ENCODE measurements around the gene MORN1. TPM values are rescaled to one million over a fixed set of nuclear protein-coding genes. Genes with fewer than 3 reads are reported as not detected.

MORN1 gene
- total RNA-seq, 1 donor = 13.4 TPM

DNA sequence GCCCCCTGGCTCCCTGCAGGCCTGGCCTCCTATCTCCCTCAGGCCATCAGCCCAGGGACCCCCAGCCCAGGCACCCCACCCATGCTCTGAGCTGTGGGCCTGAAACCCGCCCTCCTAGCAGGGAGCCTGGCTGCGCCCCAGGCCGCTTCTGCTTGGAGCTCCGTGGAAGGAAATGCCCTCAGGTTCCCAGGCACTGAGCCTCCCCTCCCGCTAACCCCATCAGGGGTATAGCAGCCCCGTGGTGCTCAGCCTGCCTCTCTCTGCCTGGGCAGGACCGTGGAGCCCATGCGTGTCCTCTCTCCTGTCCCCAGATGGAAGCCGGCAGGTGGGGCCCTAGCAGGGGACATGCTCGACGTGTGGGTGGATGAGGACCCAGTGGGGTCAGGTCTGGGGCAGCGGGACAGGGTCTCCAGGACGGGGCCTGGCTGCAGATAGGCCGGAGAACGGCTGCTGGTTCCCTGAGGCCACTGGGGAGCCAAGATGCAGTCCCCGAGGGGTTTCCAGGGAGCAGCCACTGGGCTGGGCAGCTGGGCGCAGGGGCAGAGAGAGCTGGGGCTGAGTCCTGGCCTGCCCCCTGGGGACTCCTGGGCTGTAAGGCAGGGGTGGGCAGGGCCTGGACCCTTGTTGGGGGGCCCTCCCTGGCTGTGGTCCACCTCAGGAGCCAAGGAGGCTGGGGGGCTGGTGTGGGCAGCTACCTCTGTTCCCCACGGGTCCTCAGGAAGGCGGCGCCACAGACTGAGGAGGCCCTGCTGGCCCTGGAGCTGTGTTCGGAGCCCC lies 75.5 kb downstream of the MORN1 start:
- Histone ChIP-seq H2AFZ (ENCODE audit: low read length) (no peak overlapping the region), H3K4me3 (ENCODE audit: insufficient read depth, low read length) (no peak overlapping the region), H3K79me2 (ENCODE audit: insufficient read depth, low read length) (peaks cover 7% of the 10 kb centered on the region), H3K36me3 (ENCODE audit: insufficient read depth, low read length) (no peaks in the 10 kb centered on the region), H3K27ac (ENCODE audit: low read depth, low read length) (peak overlapping the region; percentile 42), H3K4me1 (ENCODE audit: insufficient read depth, low read length) (peaks cover 16% of the 10 kb centered on the region), H3K4me2 (ENCODE audit: insufficient read depth, low read length) (no peak overlapping the region), H3K9me3 (ENCODE audit: low read depth, low read length) (no peaks in the 10 kb centered on the region), H3K27me3 (ENCODE audit: insufficient read depth, low read length) (no peaks in the 10 kb centered on the region), H4K20me1 (ENCODE audit: insufficient read depth, low read length) (peaks cover 3% of the 10 kb centered on the region)
- TF ChIP-seq, protein P1, sequence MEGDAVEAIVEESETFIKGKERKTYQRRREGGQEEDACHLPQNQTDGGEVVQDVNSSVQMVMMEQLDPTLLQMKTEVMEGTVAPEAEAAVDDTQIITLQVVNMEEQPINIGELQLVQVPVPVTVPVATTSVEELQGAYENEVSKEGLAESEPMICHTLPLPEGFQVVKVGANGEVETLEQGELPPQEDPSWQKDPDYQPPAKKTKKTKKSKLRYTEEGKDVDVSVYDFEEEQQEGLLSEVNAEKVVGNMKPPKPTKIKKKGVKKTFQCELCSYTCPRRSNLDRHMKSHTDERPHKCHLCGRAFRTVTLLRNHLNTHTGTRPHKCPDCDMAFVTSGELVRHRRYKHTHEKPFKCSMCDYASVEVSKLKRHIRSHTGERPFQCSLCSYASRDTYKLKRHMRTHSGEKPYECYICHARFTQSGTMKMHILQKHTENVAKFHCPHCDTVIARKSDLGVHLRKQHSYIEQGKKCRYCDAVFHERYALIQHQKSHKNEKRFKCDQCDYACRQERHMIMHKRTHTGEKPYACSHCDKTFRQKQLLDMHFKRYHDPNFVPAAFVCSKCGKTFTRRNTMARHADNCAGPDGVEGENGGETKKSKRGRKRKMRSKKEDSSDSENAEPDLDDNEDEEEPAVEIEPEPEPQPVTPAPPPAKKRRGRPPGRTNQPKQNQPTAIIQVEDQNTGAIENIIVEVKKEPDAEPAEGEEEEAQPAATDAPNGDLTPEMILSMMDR (IDR thresholded peaks at IDR 0.05; ENCODE audit: extremely low read depth, low read depth, low read length) = no peak
- peak; percentile 93 for DNase-seq (ENCODE audit: insufficient read length, low spot score, missing footprints)

DNA sequence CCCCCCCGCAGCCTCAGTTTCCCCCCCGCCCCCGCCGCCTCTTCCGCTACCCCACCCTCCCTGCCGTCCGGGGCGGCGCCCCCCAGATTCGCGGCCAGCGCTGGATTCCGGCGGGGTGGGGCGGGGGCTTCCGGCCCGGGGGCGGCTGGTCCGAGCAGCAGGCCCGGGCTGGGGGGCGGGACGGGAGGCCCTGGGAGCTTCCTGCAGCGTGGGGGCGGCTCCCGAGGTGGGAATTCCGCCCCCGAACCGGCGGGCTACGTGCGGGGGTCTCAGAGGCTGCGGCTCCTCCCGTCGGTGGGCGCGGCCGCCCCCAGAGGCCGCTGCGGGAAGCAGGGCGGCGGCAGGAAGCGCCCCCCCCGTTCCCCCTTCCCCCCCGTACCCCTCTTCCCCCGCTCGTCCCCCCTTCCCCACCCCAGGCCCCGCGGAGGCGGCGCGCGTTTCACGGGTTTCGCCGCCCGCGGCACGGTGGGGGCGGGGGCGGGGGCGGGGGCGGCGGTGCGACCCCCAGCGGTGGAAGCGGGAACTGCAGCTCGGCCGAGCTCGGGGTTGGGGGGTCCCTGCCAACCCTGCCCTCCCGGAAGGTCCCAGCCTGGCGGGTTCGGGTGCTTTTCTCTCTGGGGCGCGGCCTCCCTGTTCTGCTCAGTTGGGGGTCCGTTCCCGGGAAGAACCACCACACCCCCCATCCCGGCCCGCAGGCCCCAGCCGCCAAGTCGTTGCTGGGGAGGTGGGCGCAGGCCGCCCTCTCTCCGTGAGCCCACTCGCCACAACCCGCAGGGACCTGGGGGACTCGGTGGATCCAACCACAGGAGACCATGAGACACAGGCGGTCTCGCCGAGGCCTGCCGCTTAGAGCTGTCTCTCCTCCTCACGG lies 76.3 kb downstream of the MORN1 start:
- H3K36me3 ChIP-seq (ENCODE audit: insufficient read depth, low read length) = peaks cover 3% of the 10 kb centered on the region
- no peaks in the 10 kb centered on the region for H3K27me3 ChIP-seq (ENCODE audit: insufficient read depth, low read length)
- H3K9me3 ChIP-seq (ENCODE audit: low read depth, low read length) = no peaks in the 10 kb centered on the region
- peaks cover 13% of the 10 kb centered on the region for H3K4me1 ChIP-seq (ENCODE audit: insufficient read depth, low read length)
- H4K20me1 ChIP-seq (ENCODE audit: insufficient read depth, low read length) = peaks cover 11% of the 10 kb centered on the region
- no peak overlapping the region for H2AFZ ChIP-seq (ENCODE audit: low read length)
- H3K4me3 ChIP-seq (ENCODE audit: insufficient read depth, low read length) = peak overlapping the region; percentile 60
- TF ChIP-seq, protein P1 (IDR thresholded peaks at IDR 0.05; ENCODE audit: extremely low read depth, low read depth, low read length) = peak; percentile 31
- H3K4me2 ChIP-seq (ENCODE audit: insufficient read depth, low read length) = peak overlapping the region; percentile 68
- H3K27ac ChIP-seq (ENCODE audit: low read depth, low read length) = no peak overlapping the region
- peak; percentile 99 for DNase-seq (ENCODE audit: insufficient read length, low spot score, missing footprints)
- peaks cover 11% of the 10 kb centered on the region for H3K79me2 ChIP-seq (ENCODE audit: insufficient read depth, low read length)

DNA sequence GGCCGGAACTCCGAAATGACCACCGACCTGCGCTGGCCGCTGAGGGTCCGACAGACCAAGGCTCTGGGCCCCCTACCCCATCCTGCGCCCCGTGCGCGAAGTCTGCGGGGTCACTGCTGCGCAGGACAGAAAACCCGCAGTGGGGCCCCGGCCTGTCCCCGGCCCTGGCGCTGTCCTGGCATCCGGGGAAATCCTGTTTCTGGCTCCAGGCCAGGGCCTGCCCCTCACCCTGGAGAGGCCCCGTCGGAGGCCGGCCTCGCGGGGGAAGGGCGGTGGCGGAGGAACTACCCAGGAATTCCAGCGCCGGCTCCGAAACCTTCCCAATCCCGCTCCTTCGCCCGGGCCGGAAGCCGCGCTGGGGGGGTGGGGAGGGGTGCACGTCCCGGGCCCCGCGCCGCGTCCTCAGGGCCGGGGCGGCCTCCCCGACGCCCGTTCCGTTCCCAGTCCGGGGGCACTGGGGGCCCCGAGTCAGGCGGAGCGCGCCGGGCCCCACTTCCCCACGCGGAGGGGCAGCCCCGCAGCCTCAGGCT lies 77.0 kb downstream of the MORN1 start:
- H3K4me2 ChIP-seq (ENCODE audit: insufficient read depth, low read length) = peak overlapping the region; percentile 68
- peak overlapping the region; percentile 60 for H3K4me3 ChIP-seq (ENCODE audit: insufficient read depth, low read length)
- H3K27ac ChIP-seq (ENCODE audit: low read depth, low read length) = peak overlapping the region; percentile 41
- TF ChIP-seq, protein P1 (IDR thresholded peaks at IDR 0.05; ENCODE audit: extremely low read depth, low read depth, low read length) = no peak
- H4K20me1 ChIP-seq (ENCODE audit: insufficient read depth, low read length) = peaks cover 11% of the 10 kb centered on the region
- no peak overlapping the region for H2AFZ ChIP-seq (ENCODE audit: low read length)
- peak; percentile 99 for DNase-seq (ENCODE audit: insufficient read length, low spot score, missing footprints)
- no peaks in the 10 kb centered on the region for H3K27me3 ChIP-seq (ENCODE audit: insufficient read depth, low read length)
- H3K4me1 ChIP-seq (ENCODE audit: insufficient read depth, low read length) = peaks cover 13% of the 10 kb centered on the region
- H3K9me3 ChIP-seq (ENCODE audit: low read depth, low read length) = no peaks in the 10 kb centered on the region
- peaks cover 11% of the 10 kb centered on the region for H3K79me2 ChIP-seq (ENCODE audit: insufficient read depth, low read length)
- H3K36me3 ChIP-seq (ENCODE audit: insufficient read depth, low read length) = peaks cover 4% of the 10 kb centered on the region
